Naive thymus-derived CD4-positive, alpha-beta T cell (primary cell): Measurements from ENCODE around the gene KLF7. TPM values are rescaled to one million over a fixed set of nuclear protein-coding genes. Genes with fewer than 3 reads are reported as not detected.

Experiments
- ATAC-seq: fragments of 150-1000 bp; cut with Tn5 transposase; 2 replicates; pipeline ENCODE4 v1.10.0; 2021; ENCODE audit warnings: mild to moderate bottlenecking, moderate library complexity
- CTCF ChIA-PET: fragments of 350-600 bp; sonication (Branson Sonifier 250); formaldehyde crosslinking; loops from one replicate; lab custom pipeline; 2021; ENCODE audit warnings: antibody characterized with exemption; lab: Charles Lee
- POLR2A ChIA-PET: fragments of 350-600 bp; sonication (Branson Sonifier 250); formaldehyde crosslinking; loops from one replicate; lab custom pipeline; 2021; ENCODE audit warnings: antibody characterized with exemption, inconsistent platforms; lab: Charles Lee
- DNase-seq, 9 donors: peaks; one replicate each; pipeline versions ENCODE4 v3.0.0 to v3.0.0-alpha.2; 2020 to 2022; ENCODE audit warnings: mixed read lengths in 1 of 9
- H3K27ac ChIP-seq: one replicate; pipeline ENCODE4 v1.7.0; 2013; ENCODE audit warnings: mild to moderate bottlenecking, low read depth, low read length, moderate library complexity
- H3K27me3 ChIP-seq, 2 donors: one replicate each; pipeline ENCODE4 v1.7.0; 2013; ENCODE audit warnings: low read length in 2 of 2, mild to moderate bottlenecking in 2 of 2, moderate library complexity in 2 of 2; ENCODE audit not compliant: control insufficient read depth in 2 of 2, insufficient read depth in 2 of 2
- H3K36me3 ChIP-seq, 3 experiments: 1 replicate in 2 of 3; 2 replicates in 1 of 3; pipeline ENCODE4 v1.7.0; 2013; ENCODE audit warnings: low read length in 3 of 3, mild to moderate bottlenecking in 3 of 3, moderate library complexity in 1 of 3; ENCODE audit not compliant: insufficient read depth in 3 of 3, control insufficient read depth in 2 of 3
- H3K4me1 ChIP-seq, 2 donors: one replicate each; pipeline ENCODE4 v1.7.0; 2013; ENCODE audit warnings: low read length in 2 of 2, mild to moderate bottlenecking in 2 of 2, moderate library complexity in 1 of 2; ENCODE audit not compliant: control insufficient read depth in 2 of 2, insufficient read depth in 2 of 2
- H3K4me3 ChIP-seq: 2 replicates; pipeline ENCODE4 v1.7.0; 2013; ENCODE audit warnings: mild to moderate bottlenecking, low read length
- H3K9me3 ChIP-seq, 3 experiments: 1 replicate in 2 of 3; 2 replicates in 1 of 3; pipeline ENCODE4 v1.7.0; 2013; ENCODE audit warnings: low read length in 3 of 3; ENCODE audit not compliant: control insufficient read depth in 2 of 3
- H3K27ac Mint-ChIP-seq, 9 donors: one replicate each; pipeline ENCODE4 v1.8.0; 2020 to 2022; ENCODE audit warnings: mixed read lengths in 9 of 9, mild to moderate bottlenecking in 8 of 9, moderate library complexity in 5 of 9, inconsistent platforms in 2 of 9
- H3K27me3 Mint-ChIP-seq, 5 donors: one replicate each; pipeline ENCODE4 v1.8.0; 2021 to 2022; ENCODE audit warnings: mixed read lengths in 5 of 5, mild to moderate bottlenecking in 1 of 5
- H3K36me3 Mint-ChIP-seq, 5 donors: one replicate each; pipeline ENCODE4 v1.8.0; 2020 to 2022; ENCODE audit warnings: mixed read lengths in 5 of 5, mild to moderate bottlenecking in 3 of 5, inconsistent platforms in 1 of 5
- H3K4me1 Mint-ChIP-seq, 7 donors: one replicate each; pipeline ENCODE4 v1.8.0; 2020 to 2022; ENCODE audit warnings: mixed read lengths in 7 of 7, mild to moderate bottlenecking in 3 of 7, inconsistent platforms in 1 of 7
- H3K4me3 Mint-ChIP-seq, 10 donors: one replicate each; pipeline ENCODE4 v1.8.0; 2020 to 2022; ENCODE audit warnings: mild to moderate bottlenecking in 10 of 10, mixed read lengths in 10 of 10, moderate library complexity in 6 of 10, inconsistent platforms in 2 of 10
- H3K9me3 Mint-ChIP-seq, 11 donors: one replicate each; pipeline ENCODE4 v1.8.0; 2020 to 2022; ENCODE audit warnings: mixed read lengths in 11 of 11, mild to moderate bottlenecking in 4 of 11, inconsistent platforms in 1 of 11, moderate library complexity in 1 of 11
- intact Hi-C, 2 donors: fragments of 100-400 bp; cut with micrococcal nuclease; formaldehyde crosslinking; loops; one replicate each; pipeline ENCODE4 v1.15.1; 2023
- polyA plus RNA-seq, 2 donors: library from polyadenylated mRNA; unstranded; fragments of 300-500 nt; fragmentation: Illumina TruSeq; gene quantifications; one replicate each; pipeline ENCODE4 v1.2.3, GENCODE V29; 2021
- total RNA-seq, 6 experiments: library from RNA in 5 of 6; stranded (reverse) in 5 of 6; gene quantifications; 1 replicate in 5 of 6; 2 replicates in 1 of 6; pipeline ENCODE4 v1.2.3 and lab custom pipeline; 2021 to 2026

The KLF7 gene
- total and polyA plus RNA-seq, 7 experiments from 2014 or later: 18.7 to 93.3 (median 71.7) TPM

- Mint-ChIP-seq H3K4me1 (peaks cover 39 to 58% (median 54%) of the 10 kb centered on the region in 7 donors), H3K36me3 (peaks cover 0 to 26% (median 0%) of the 10 kb centered on the region in 5 donors), H3K27ac (peak overlapping the region; percentile 93 to 99 (median 97)), H3K4me3 (peak overlapping the region; percentile 94 to 100 (median 98)), H3K9me3 (no peaks in the 10 kb centered on the region), H3K27me3 (peaks cover 0 to 2% (median 0%) of the 10 kb centered on the region in 5 donors)
- Histone ChIP-seq H3K27me3 (no peaks in the 10 kb centered on the region), H3K4me1 (peaks cover 0 to 17% of the 10 kb centered on the region in 2 donors), H3K4me3 (peak overlapping the region; percentile 89), H3K27ac (peak overlapping the region; percentile 100), H3K36me3 (no peaks in the 10 kb centered on the region), H3K9me3 (no peaks in the 10 kb centered on the region)
- no peak for ATAC-seq
- POLR2A ChIA-PET: interaction anchor here (0.6 to 9.2 kb wide), 31 partner anchors 9 to 1078 kb away, joined by 3 to 433 read pairs (median 5); partner anchors contain the start of genes CCNYL1, CREB1 and INO80D
- DNase-seq: peak in 4 of 9 donors; percentile 10 to 33 (median 21)
- intact Hi-C loops: loop anchor here (1.0 to 10.0 kb wide), 5 partner anchors 8 to 1091 kb away; partner anchors contain the start of genes IDH1 (in 1 of the 2) and INO80D (in 1 of the 2)
- CTCF ChIA-PET: interaction anchor here (0.7 to 4.6 kb wide), 7 partner anchors 8 to 76 kb away, joined by 3 to 61 read pairs (median 4); no protein-coding TSS in a partner anchor
These were observed 1.5 kb downstream of the KLF7 start for GRCh38 chr2:207164006-207164831.

- intact Hi-C loops: loop anchor here (1.0 to 10.0 kb wide), 5 partner anchors 7 to 1091 kb away; partner anchors contain the start of genes IDH1 (in 1 of the 2) and INO80D (in 1 of the 2)
- DNase-seq: no peak
- peak overlapping the region; percentile 89 for H3K4me3 ChIP-seq
- H3K27me3 ChIP-seq: no peaks in the 10 kb centered on the region
- ATAC-seq: no peak
- CTCF ChIA-PET: interaction anchor here (1.0 to 4.6 kb wide), 2 partner anchors 16 to 21 kb away, joined by 3 to 61 read pairs; no protein-coding TSS in a partner anchor
- H3K27ac Mint-ChIP-seq: peak overlapping the region; percentile 93 to 99 (median 97)
- H3K27ac ChIP-seq: peak overlapping the region; percentile 100
- H3K36me3 ChIP-seq: no peaks in the 10 kb centered on the region
- peaks cover 0 to 17% of the 10 kb centered on the region in 2 donors for H3K4me1 ChIP-seq
- POLR2A ChIA-PET: interaction anchor here (0.6 to 9.2 kb wide), 15 partner anchors 9 to 367 kb away, joined by 3 to 433 read pairs (median 21); partner anchors contain the start of gene CREB1
- peaks cover 0 to 2% (median 0%) of the 10 kb centered on the region in 5 donors for H3K27me3 Mint-ChIP-seq
- peaks cover 0 to 29% (median 0%) of the 10 kb centered on the region in 5 donors for H3K36me3 Mint-ChIP-seq
- H3K4me1 Mint-ChIP-seq: peaks cover 39 to 62% (median 59%) of the 10 kb centered on the region in 7 donors
- peak overlapping the region; percentile 94 to 100 (median 98) for H3K4me3 Mint-ChIP-seq
- no peaks in the 10 kb centered on the region for H3K9me3 Mint-ChIP-seq
- no peaks in the 10 kb centered on the region for H3K9me3 ChIP-seq
These were observed 2.1 kb downstream of the KLF7 start for GRCh38 chr2:207163756-207164005.

GRCh38 chr2:207163053-207163755 lies 2.5 kb downstream of the KLF7 start:
- Mint-ChIP-seq H3K4me3 (peak overlapping the region; percentile 94 to 100 (median 98)), H3K27ac (peak overlapping the region; percentile 93 to 99 (median 97)), H3K4me1 (peaks cover 39 to 66% (median 62%) of the 10 kb centered on the region in 7 donors), H3K36me3 (peaks cover 0 to 29% (median 0%) of the 10 kb centered on the region in 5 donors), H3K9me3 (no peaks in the 10 kb centered on the region), H3K27me3 (peaks cover 0 to 2% (median 0%) of the 10 kb centered on the region in 5 donors)
- intact Hi-C loops: loop anchor here (10.0 kb wide), 4 partner anchors 48 to 1092 kb away; partner anchors contain the start of genes IDH1 (in 1 of the 2) and INO80D (in 1 of the 2)
- POLR2A ChIA-PET: interaction anchor here (0.7 to 9.2 kb wide), 9 partner anchors 9 to 47 kb away, joined by 3 to 433 read pairs (median 6); no protein-coding TSS in a partner anchor
- no peaks in the 10 kb centered on the region for H3K9me3 ChIP-seq
- peak overlapping the region; percentile 89 for H3K4me3 ChIP-seq
- DNase-seq: peak in 1 of 9 donors; percentile 18
- no peak for ATAC-seq
- CTCF ChIA-PET: interaction anchor here (1.0 to 2.0 kb wide), 4 partner anchors 15 to 52 kb away, joined by 3 to 6 read pairs (median 4); no protein-coding TSS in a partner anchor
- peak overlapping the region; percentile 100 for H3K27ac ChIP-seq
- no peaks in the 10 kb centered on the region for H3K27me3 ChIP-seq
- H3K4me1 ChIP-seq: peaks cover 0 to 17% of the 10 kb centered on the region in 2 donors
- H3K36me3 ChIP-seq: no peaks in the 10 kb centered on the region

GRCh38 chr2:207162316-207162715 lies 3.4 kb downstream of the KLF7 start:
- H3K4me3 Mint-ChIP-seq: peak overlapping the region; percentile 4 to 99 (median 97)
- H3K9me3 ChIP-seq: no peaks in the 10 kb centered on the region
- no peak for DNase-seq
- POLR2A ChIA-PET: interaction anchor here (0.7 to 9.2 kb wide), 5 partner anchors 8 to 65 kb away, joined by 3 to 433 read pairs (median 6); no protein-coding TSS in a partner anchor
- ATAC-seq: no peak
- no peak overlapping the region for H3K4me3 ChIP-seq
- H3K27ac Mint-ChIP-seq: peak overlapping the region in 6 of 9 donors; percentile 49 to 98 (median 97)
- peaks cover 39 to 68% (median 64%) of the 10 kb centered on the region in 7 donors for H3K4me1 Mint-ChIP-seq
- CTCF ChIA-PET: interaction anchor here (0.7 to 2.0 kb wide), 4 partner anchors 19 to 51 kb away, joined by 4 to 6 read pairs (median 4); no protein-coding TSS in a partner anchor
- peaks cover 0 to 35% (median under 1%) of the 10 kb centered on the region in 5 donors for H3K36me3 Mint-ChIP-seq
- no peaks in the 10 kb centered on the region for H3K36me3 ChIP-seq
- peaks cover 0 to 22% of the 10 kb centered on the region in 2 donors for H3K4me1 ChIP-seq
- H3K9me3 Mint-ChIP-seq: no peaks in the 10 kb centered on the region
- H3K27me3 ChIP-seq: no peaks in the 10 kb centered on the region
- peaks cover 0 to 2% (median 0%) of the 10 kb centered on the region in 5 donors for H3K27me3 Mint-ChIP-seq
- intact Hi-C loops: loop anchor here (10.0 kb wide), 4 partner anchors 48 to 1092 kb away; partner anchors contain the start of genes IDH1 (in 1 of the 2) and INO80D (in 1 of the 2)
- no peak overlapping the region for H3K27ac ChIP-seq

GRCh38 chr2:207161247-207162123 lies 4.3 kb downstream of the KLF7 start:
- POLR2A ChIA-PET: interaction anchor here (0.7 to 9.2 kb wide), 3 partner anchors 13 to 64 kb away, joined by 3 to 433 read pairs (median 6); no protein-coding TSS in a partner anchor
- peaks cover 0 to 40% (median 3%) of the 10 kb centered on the region in 5 donors for H3K36me3 Mint-ChIP-seq
- Histone ChIP-seq H3K4me3 (no peak overlapping the region), H3K9me3 (no peaks in the 10 kb centered on the region), H3K27me3 (no peaks in the 10 kb centered on the region), H3K36me3 (no peaks in the 10 kb centered on the region), H3K4me1 (peaks cover 0 to 28% of the 10 kb centered on the region in 2 donors), H3K27ac (no peak overlapping the region)
- no peak for ATAC-seq
- H3K27ac Mint-ChIP-seq: peak overlapping the region in 5 of 9 donors; percentile 27 to 98 (median 71)
- H3K4me1 Mint-ChIP-seq: peaks cover 44 to 72% (median 69%) of the 10 kb centered on the region in 7 donors
- DNase-seq: no peak
- H3K9me3 Mint-ChIP-seq: no peaks in the 10 kb centered on the region
- CTCF ChIA-PET: interaction anchor here (0.7 to 2.0 kb wide), 2 partner anchors 18 to 35 kb away, joined by 4 to 5 read pairs; no protein-coding TSS in a partner anchor
- H3K4me3 Mint-ChIP-seq: peak overlapping the region in 9 of 10 donors; percentile 8 to 98 (median 35)
- intact Hi-C loops: loop anchor here (10.0 kb wide), 4 partner anchors 47 to 1093 kb away; partner anchors contain the start of genes IDH1 (in 1 of the 2) and INO80D (in 1 of the 2)
- peaks cover 0 to 2% (median 0%) of the 10 kb centered on the region in 5 donors for H3K27me3 Mint-ChIP-seq
